HepG2 (cell line): ENCODE data around the gene PPOX. TPM values are rescaled to one million over a fixed set of nuclear protein-coding genes. Genes with fewer than 3 reads are reported as not detected.

Experiments used
- ATAC-seq: fragments of 200-7000 bp; cut with Tn5 transposase; 3 replicates; pipeline ENCODE4 v1.9.1; 2020; ENCODE audit warnings: mild to moderate bottlenecking, moderate library complexity
- BruUV-seq: library from RNA; stranded (reverse); fragments of 400-500 nt; replicated peaks from 2 replicates; lab custom pipeline; 2021; lab: Mats Ljungman, UMichigan
- CTCF ChIA-PET: fragments of 300-600 bp; formaldehyde crosslinking; extraction: SDS; loops from one replicate; lab custom pipeline; 2021; ENCODE audit warnings: low total read pairs, inconsistent platforms, low intra/inter-chr PET ratio; lab: Yijun Ruan, JAX
- POLR2A ChIA-PET: fragments of 350-600 bp; sonication (Branson Sonifier 250); formaldehyde crosslinking; loops from one replicate; lab custom pipeline; 2020; ENCODE audit warnings: antibody characterized with exemption, inconsistent platforms; lab: Yijun Ruan, JAX
- DNase-seq: peaks from one replicate; pipeline ENCODE4 v3.0.0-alpha.2; 2015; ENCODE audit warnings: low spot score
- FAIRE-seq: peaks from 3 replicates; lab custom pipeline; 2011; peaks lifted over from hg19 to GRCh38; lab: Jason Lieb, UNC
- H2AFZ ChIP-seq: one replicate; pipeline ENCODE4 v1.6.1; 2011; ENCODE audit warnings: low read length, inconsistent platforms
- H3K27ac ChIP-seq: fragments of 300-600 bp; 3 replicates; pipeline ENCODE4 v1.8.0; 2011; ENCODE audit warnings: mixed run types, mild to moderate bottlenecking, mixed read lengths, low read length, inconsistent platforms; ENCODE audit not compliant: insufficient read depth; ENCODE audit errors: extremely low read length
- H3K27me3 ChIP-seq, 2 experiments: fragments of 200-600 bp in 1 of 2; 2 replicates in 1 of 2; 3 replicates in 1 of 2; pipeline versions ENCODE4 v1.6.0 to v1.8.0; 2011; ENCODE audit warnings: low read length in 2 of 2, mild to moderate bottlenecking in 2 of 2, moderate library complexity in 2 of 2, inconsistent platforms in 1 of 2; ENCODE audit not compliant: insufficient read depth in 2 of 2, control insufficient read depth in 1 of 2
- H3K36me3 ChIP-seq, 2 experiments: fragments of 200-600 bp in 1 of 2; replicated peaks in 1 of 2; 2 replicates in 1 of 2; 3 replicates in 1 of 2; pipeline versions ENCODE4 v1.5.1 to v1.8.0; 2011; ENCODE audit warnings: low read length in 2 of 2, inconsistent platforms in 1 of 2; ENCODE audit not compliant: insufficient read depth in 2 of 2, control insufficient read depth in 1 of 2
- H3K4me1 ChIP-seq: 2 replicates; pipeline ENCODE4 v1.5.1; 2012; ENCODE audit warnings: low read length, inconsistent platforms; ENCODE audit not compliant: insufficient read depth
- H3K4me2 ChIP-seq: 2 replicates; pipeline ENCODE4 v1.6.0; 2011; ENCODE audit warnings: low read depth, low read length, inconsistent platforms
- H3K4me3 ChIP-seq, 3 experiments: fragments of 200-600 bp in 1 of 3; sonication (generic), shearing (Covaris generic) in 1 of 3; replicated peaks in 1 of 3; 2 replicates each; pipeline ENCODE4 v1.5.1; 2011 to 2016; ENCODE audit warnings: low read length in 3 of 3, inconsistent platforms in 2 of 3, low read depth in 2 of 3, mild to moderate bottlenecking in 2 of 3, control low read depth in 1 of 3, mixed read lengths in 1 of 3; ENCODE audit not compliant: insufficient read depth in 1 of 3
- H3K79me2 ChIP-seq: one replicate; pipeline ENCODE4 v1.6.1; 2011; ENCODE audit warnings: low read length, inconsistent platforms; ENCODE audit not compliant: insufficient read depth
- H3K9ac ChIP-seq: 2 replicates; pipeline ENCODE4 v1.6.0; 2011; ENCODE audit warnings: mild to moderate bottlenecking, low read depth, low read length, inconsistent platforms; ENCODE audit not compliant: insufficient read depth
- H3K9me3 ChIP-seq: 2 replicates; pipeline ENCODE4 v1.5.1; 2012; ENCODE audit warnings: mild to moderate bottlenecking, low read length
- H4K20me1 ChIP-seq: 2 replicates; pipeline ENCODE4 v1.6.0; 2011; ENCODE audit warnings: inconsistent platforms, mild to moderate bottlenecking, low read length, moderate library complexity; ENCODE audit not compliant: insufficient read depth
- ELF1 ChIP-seq: sonication (generic); formaldehyde crosslinking; IDR thresholded peaks from 2 replicates; pipeline ENCODE4 v1.4.0; 2020; ENCODE audit warnings: missing genetic modification reagents
- KAT2B ChIP-seq: fragments of 150-350 bp; IDR thresholded peaks from 2 replicates; pipeline ENCODE4 v1.6.1; 2014; ENCODE audit warnings: low read depth, low read length, borderline replicate concordance
- RARA ChIP-seq: IDR thresholded peaks from 2 replicates; pipeline ENCODE4 v1.6.1; 2016; ENCODE audit warnings: missing genetic modification reagents, missing compliant biosample characterization
- ZNF225 ChIP-seq: sonication (generic); formaldehyde crosslinking; IDR thresholded peaks from 2 replicates; pipeline ENCODE4 v1.4.0; 2020; ENCODE audit warnings: mild to moderate bottlenecking, missing genetic modification reagents
- ZNF605 ChIP-seq: sonication (generic); formaldehyde crosslinking; IDR thresholded peaks from 2 replicates; pipeline ENCODE4 v1.8.0; 2022; ENCODE audit warnings: mild to moderate bottlenecking, missing genetic modification reagents
- WGBS: methylation state at CpG from one replicate; pipeline ENCODE4 v1.1.6; 2017; ENCODE audit warnings: low lambda C conversion rate; 5-methylcytosine and 5-hydroxymethylcytosine counted together
- in situ Hi-C: cut with HindIII; loops from 2 replicates; pipeline ENCODE4 v1.10.0; 2017; ENCODE audit warnings: low pct_unique_long_range_greater_than_20kb; ENCODE audit not compliant: extremely low pct_ligation_motif_present
- intact Hi-C: fragments of 100-400 bp; cut with micrococcal nuclease; formaldehyde crosslinking; loops from one replicate; pipeline ENCODE4 v1.10.0; 2022; ENCODE audit not compliant: unreplicated experiment
- polyA plus RNA-seq, 8 experiments: library from polyadenylated mRNA; depleted of rRNA in 3 of 8; stranded (reverse) in 7 of 8; unstranded in 1 of 8; fragments of >200 nt; fragmentation: Illumina TruSeq in 4 of 8; extraction: Trizol in 4 of 8; gene quantifications; 2 replicates each; pipeline versions ENCODE4 v1.2.1 to v1.2.3, GENCODE V29; 2011 to 2016; ENCODE audit warnings: low read depth in 4 of 8, missing spikeins in 1 of 8, mixed read lengths in 1 of 8; ENCODE audit not compliant: insufficient read depth in 1 of 8
- total RNA-seq, 5 experiments: library from RNA; depleted of rRNA; stranded (reverse); fragments of >200 nt; fragmentation: Illumina TruSeq; extraction: Trizol; gene quantifications; 2 replicates each; pipeline ENCODE4 v1.2.3, GENCODE V29; 2016; ENCODE audit warnings: low read depth in 1 of 5
- TF ChIP-seq, protein P1 (sequence below): sonication (generic); formaldehyde crosslinking; conservative IDR thresholded peaks from 2 replicates; pipeline ENCODE4 v1.8.1; 2023; ENCODE audit warnings: missing genetic modification reagents
- TF ChIP-seq, protein P2 (sequence below): IDR thresholded peaks from 2 replicates; pipeline ENCODE4 v1.6.1; 2016; ENCODE audit warnings: missing genetic modification reagents, missing compliant biosample characterization
- TF ChIP-seq, protein P3 (sequence below): sonication (generic); formaldehyde crosslinking; IDR thresholded peaks from 2 replicates; pipeline ENCODE4 v1.5.0; 2020; ENCODE audit warnings: mild to moderate bottlenecking, low read depth, missing genetic modification reagents, borderline replicate concordance
- TF ChIP-seq, protein P4 (sequence below): sonication (generic); formaldehyde crosslinking; IDR thresholded peaks from 2 replicates; pipeline ENCODE4 v1.4.0; 2020; ENCODE audit warnings: missing genetic modification reagents
- TF ChIP-seq, protein P5 (sequence below): sonication (generic); formaldehyde crosslinking; IDR thresholded peaks from 2 replicates; pipeline ENCODE4 v1.8.0; 2022; ENCODE audit warnings: mild to moderate bottlenecking, missing genetic modification reagents, borderline replicate concordance
- TF ChIP-seq, protein P6 (sequence below): IDR thresholded peaks from 2 replicates; pipeline ENCODE4 v1.6.1; 2012; ENCODE audit warnings: low read depth, low read length, improper control_type of control experiment
- TF ChIP-seq, protein P7 (sequence below): sonication (generic); formaldehyde crosslinking; IDR thresholded peaks from 2 replicates; pipeline ENCODE4 v1.5.1; 2020; ENCODE audit warnings: missing genetic modification reagents, mild to moderate bottlenecking, borderline replicate concordance
- TF ChIP-seq, protein P8 (sequence below): sonication (generic); formaldehyde crosslinking; IDR thresholded peaks from 2 replicates; pipeline ENCODE4 v1.5.1; 2020; ENCODE audit warnings: missing genetic modification reagents, mild to moderate bottlenecking, borderline replicate concordance

PPOX gene
- total and polyA plus RNA-seq, 2 of the 13 experiments (the other 11 are each of a cell fraction or from before 2014, with no cell fraction given), result 15.5 to 27.7 TPM

DNA sequence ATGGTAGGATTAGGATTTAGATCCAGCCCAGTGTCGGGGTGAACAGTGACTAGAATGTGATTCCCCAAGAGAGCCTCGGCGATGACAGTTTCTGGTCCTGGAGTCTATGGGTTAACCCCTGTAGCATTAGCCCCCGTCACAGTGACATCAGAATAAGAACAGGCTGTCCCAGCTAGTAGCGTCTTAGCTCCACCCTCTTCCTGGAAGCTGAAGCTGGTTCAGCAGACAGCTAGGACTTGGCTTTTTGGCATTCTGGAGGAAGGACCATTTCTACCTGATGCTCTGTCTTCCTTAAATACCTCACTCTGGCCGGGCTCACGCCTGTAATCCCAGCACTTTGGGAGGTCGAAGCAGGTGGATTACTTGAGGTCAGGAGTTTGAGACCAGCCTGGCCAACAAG lies 40.9 kb downstream of the PPOX start:
- no peak overlapping the region for H3K4me2 ChIP-seq
- POLR2A ChIA-PET, result interaction anchor here (13.8 kb wide), 1 partner anchor 15 kb away, joined by 357 read pairs; the partner anchor contains the start of genes APOA2 and TOMM40L
- no peak overlapping the region for H3K4me3 ChIP-seq
- no peak overlapping the region for H2AFZ ChIP-seq
- H3K9me3 ChIP-seq, result no peaks in the 10 kb centered on the region
- H3K4me1 ChIP-seq, result peaks cover 46% of the 10 kb centered on the region
- TF ChIP-seq ZNF225 (CRISPR knock-in tag) (no peak), ZNF605 (CRISPR knock-in tag) (no peak), RARA (CRISPR knock-in tag) (no peak), ELF1 (CRISPR knock-in tag) (no peak), KAT2B (no peak)
- TF ChIP-seq, protein P1, sequence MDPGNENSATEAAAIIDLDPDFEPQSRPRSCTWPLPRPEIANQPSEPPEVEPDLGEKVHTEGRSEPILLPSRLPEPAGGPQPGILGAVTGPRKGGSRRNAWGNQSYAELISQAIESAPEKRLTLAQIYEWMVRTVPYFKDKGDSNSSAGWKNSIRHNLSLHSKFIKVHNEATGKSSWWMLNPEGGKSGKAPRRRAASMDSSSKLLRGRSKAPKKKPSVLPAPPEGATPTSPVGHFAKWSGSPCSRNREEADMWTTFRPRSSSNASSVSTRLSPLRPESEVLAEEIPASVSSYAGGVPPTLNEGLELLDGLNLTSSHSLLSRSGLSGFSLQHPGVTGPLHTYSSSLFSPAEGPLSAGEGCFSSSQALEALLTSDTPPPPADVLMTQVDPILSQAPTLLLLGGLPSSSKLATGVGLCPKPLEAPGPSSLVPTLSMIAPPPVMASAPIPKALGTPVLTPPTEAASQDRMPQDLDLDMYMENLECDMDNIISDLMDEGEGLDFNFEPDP (CRISPR knock-in tag), result no peak
- TF ChIP-seq, protein P2, sequence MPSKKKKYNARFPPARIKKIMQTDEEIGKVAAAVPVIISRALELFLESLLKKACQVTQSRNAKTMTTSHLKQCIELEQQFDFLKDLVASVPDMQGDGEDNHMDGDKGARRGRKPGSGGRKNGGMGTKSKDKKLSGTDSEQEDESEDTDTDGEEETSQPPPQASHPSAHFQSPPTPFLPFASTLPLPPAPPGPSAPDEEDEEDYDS (CRISPR knock-in tag), result no peak
- TF ChIP-seq, protein P3, sequence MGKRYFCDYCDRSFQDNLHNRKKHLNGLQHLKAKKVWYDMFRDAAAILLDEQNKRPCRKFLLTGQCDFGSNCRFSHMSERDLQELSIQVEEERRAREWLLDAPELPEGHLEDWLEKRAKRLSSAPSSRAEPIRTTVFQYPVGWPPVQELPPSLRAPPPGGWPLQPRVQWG (CRISPR knock-in tag), result no peak
- TF ChIP-seq, protein P4, sequence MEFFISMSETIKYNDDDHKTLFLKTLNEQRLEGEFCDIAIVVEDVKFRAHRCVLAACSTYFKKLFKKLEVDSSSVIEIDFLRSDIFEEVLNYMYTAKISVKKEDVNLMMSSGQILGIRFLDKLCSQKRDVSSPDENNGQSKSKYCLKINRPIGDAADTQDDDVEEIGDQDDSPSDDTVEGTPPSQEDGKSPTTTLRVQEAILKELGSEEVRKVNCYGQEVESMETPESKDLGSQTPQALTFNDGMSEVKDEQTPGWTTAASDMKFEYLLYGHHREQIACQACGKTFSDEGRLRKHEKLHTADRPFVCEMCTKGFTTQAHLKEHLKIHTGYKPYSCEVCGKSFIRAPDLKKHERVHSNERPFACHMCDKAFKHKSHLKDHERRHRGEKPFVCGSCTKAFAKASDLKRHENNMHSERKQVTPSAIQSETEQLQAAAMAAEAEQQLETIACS (CRISPR knock-in tag), result no peak
- TF ChIP-seq, protein P5, sequence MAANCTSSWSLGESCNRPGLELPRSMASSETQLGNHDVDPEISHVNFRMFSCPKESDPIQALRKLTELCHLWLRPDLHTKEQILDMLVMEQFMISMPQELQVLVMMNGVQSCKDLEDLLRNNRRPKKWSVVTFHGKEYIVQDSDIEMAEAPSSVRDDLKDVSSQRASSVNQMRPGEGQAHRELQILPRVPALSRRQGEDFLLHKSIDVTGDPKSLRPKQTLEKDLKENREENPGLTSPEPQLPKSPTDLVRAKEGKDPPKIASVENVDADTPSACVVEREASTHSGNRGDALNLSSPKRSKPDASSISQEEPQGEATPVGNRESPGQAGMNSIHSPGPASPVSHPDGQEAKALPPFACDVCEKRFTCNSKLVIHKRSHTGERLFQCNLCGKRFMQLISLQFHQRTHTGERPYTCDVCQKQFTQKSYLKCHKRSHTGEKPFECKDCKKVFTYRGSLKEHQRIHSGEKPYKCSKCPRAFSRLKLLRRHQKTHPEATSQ (CRISPR knock-in tag), result no peak
- TF ChIP-seq, protein P6, sequence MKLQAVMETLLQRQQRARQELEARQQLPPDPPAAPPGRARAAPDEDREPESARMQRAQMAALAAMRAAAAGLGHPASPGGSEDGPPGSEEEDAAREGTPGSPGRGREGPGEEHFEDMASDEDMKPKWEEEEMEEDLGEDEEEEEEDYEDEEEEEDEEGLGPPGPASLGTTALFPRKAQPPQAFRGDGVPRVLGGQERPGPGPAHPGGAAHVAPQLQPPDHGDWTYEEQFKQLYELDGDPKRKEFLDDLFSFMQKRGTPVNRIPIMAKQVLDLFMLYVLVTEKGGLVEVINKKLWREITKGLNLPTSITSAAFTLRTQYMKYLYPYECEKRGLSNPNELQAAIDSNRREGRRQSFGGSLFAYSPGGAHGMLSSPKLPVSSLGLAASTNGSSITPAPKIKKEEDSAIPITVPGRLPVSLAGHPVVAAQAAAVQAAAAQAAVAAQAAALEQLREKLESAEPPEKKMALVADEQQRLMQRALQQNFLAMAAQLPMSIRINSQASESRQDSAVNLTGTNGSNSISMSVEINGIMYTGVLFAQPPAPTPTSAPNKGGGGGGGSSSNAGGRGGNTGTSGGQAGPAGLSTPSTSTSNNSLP, result no peak
- TF ChIP-seq, protein P7, sequence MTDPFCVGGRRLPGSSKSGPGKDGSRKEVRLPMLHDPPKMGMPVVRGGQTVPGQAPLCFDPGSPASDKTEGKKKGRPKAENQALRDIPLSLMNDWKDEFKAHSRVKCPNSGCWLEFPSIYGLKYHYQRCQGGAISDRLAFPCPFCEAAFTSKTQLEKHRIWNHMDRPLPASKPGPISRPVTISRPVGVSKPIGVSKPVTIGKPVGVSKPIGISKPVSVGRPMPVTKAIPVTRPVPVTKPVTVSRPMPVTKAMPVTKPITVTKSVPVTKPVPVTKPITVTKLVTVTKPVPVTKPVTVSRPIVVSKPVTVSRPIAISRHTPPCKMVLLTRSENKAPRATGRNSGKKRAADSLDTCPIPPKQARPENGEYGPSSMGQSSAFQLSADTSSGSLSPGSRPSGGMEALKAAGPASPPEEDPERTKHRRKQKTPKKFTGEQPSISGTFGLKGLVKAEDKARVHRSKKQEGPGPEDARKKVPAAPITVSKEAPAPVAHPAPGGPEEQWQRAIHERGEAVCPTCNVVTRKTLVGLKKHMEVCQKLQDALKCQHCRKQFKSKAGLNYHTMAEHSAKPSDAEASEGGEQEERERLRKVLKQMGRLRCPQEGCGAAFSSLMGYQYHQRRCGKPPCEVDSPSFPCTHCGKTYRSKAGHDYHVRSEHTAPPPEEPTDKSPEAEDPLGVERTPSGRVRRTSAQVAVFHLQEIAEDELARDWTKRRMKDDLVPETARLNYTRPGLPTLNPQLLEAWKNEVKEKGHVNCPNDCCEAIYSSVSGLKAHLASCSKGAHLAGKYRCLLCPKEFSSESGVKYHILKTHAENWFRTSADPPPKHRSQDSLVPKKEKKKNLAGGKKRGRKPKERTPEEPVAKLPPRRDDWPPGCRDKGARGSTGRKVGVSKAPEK (CRISPR knock-in tag), result no peak
- TF ChIP-seq, protein P8, sequence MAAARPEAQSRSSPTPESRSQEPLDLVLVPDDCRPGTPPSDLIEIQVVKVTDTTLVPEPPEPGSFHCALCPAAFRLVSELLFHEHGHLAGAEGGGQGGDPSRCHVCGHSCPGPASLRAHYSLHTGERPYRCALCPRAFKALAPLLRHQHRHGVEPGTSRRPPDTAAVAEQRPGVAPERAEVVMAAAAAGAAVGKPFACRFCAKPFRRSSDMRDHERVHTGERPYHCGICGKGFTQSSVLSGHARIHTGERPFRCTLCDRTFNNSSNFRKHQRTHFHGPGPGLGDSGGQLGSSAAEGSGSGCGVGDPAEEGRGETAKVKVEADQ (CRISPR knock-in tag), result no peak
- intact Hi-C loops (no loop called here), in situ Hi-C loops (no loop called here)
- peaks cover 25% of the 10 kb centered on the region for H3K79me2 ChIP-seq
- no TSS peak for BruUV-seq
- DNase-seq (no peak), FAIRE-seq (no peak), ATAC-seq (no peak)
- CTCF ChIA-PET, result no interaction called here
- H3K9ac ChIP-seq, result no peak overlapping the region
- no peaks in the 10 kb centered on the region; a peak in 1 of 5 replicates for H3K27me3 ChIP-seq
- no peaks in the 10 kb centered on the region for H4K20me1 ChIP-seq
- 100% methylated on average over 8 of the region's 8 CpGs for WGBS
- peaks cover 16 to 75% of the 10 kb centered on the region in 2 experiments for H3K36me3 ChIP-seq
- H3K27ac ChIP-seq, result no peak overlapping the region
